HG02759 (cell line): Measurements from ENCODE around the gene HP.

ENCODE experiments used
- ATAC-seq: cut with Tn5 transposase; IDR thresholded peaks from one replicate; pipeline ENCODE4 v1.9.1; 2021; ENCODE audit warnings: mild to moderate bottlenecking, moderate library complexity; ENCODE audit not compliant: unreplicated experiment

Gene HP

GRCh38 chr16:72083778-72084404 lies 29.6 kb downstream of the HP start:
- ATAC-seq: no peak

GRCh38 chr16:72084445-72084844 lies 30.1 kb downstream of the HP start:
- ATAC-seq: no peak

DNA sequence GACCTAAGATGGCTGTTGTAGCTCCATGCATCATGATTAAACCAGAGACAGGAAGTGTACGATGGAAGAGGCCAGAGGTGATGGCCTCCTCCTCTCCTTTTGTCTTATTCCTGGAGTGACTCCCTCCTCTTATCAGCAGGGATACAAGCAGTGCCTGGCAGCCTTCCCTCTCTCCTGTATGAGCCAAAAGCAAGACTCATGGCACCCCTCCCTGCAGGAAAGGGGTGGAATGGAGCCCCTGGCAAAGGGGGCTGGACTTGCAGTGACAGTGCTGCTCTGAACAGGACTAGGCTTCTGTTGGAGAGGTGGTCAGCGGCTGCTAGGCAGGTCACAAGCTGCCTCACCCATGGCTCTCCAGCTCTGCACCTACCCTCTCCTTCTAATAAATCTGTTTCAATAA lies 30.7 kb downstream of the HP start:
- ATAC-seq: no peak

- ATAC-seq: no peak
These were observed 36.9 kb downstream of the HP start for GRCh38 chr16:72091217-72091616.

- no peak for ATAC-seq
These were observed 38.6 kb downstream of the HP start for GRCh38 chr16:72092832-72093447.

- peak; percentile 97 for ATAC-seq
These were observed 39.4 kb downstream of the HP start, which contains the start of the genes DHX38 and TXNL4B for GRCh38 chr16:72093448-72094265. Gene DHX38 (plus strand): TSS chr16:72093847. CDS start chr16:72096158, 2,311 bp downstream. Gene TXNL4B (minus strand): TSS chr16:72093620. CDS start chr16:72090749, 2,871 bp downstream.

- no peak for ATAC-seq
These were observed 39.9 kb downstream of the HP start for GRCh38 chr16:72094266-72094610.

- no peak for ATAC-seq
These were observed 44.6 kb downstream of the HP start for GRCh38 chr16:72098936-72099335.

DNA sequence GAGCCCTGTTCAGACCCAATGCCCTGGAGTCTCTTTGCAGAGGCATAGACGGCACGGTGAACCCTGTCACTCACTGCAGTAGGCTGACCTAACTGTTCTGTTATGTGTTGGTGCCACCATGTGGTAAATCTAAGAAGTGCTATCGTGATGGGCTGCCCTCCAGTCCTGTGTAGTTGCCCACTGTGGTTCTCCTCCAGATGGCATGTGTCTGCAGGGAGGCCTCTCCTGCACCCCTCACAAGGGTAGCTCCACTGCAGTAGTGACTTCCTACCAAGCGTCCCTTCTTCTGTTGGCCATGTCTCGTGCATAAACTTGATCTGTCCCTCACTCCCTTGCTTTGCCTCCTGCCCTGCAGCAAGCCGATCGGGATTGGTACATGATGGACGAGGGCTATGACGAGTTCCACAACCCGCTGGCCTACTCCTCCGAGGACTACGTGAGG lies 45.1 kb downstream of the HP start:
- ATAC-seq: peak; percentile 92

DNA sequence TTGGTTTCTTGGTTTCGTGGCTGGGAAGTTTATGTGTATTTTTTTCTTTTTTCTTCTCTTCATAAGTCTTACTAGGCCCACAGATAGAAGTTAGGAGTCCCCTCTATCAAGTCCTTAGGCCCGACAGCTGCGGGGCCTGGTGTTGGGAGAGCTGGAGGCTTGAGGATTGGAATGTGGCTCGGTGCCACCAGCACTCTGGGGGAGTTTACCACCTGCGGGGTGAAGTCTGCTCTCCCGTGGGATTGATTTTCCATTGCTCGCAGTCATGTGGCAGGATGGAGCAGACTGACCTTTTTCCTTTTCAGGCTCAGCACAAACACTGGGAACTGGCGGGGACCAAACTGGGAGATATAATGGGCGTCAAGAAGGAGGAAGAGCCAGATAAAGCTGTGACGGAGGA lies 46.9 kb downstream of the HP start:
- ATAC-seq: no peak

DNA sequence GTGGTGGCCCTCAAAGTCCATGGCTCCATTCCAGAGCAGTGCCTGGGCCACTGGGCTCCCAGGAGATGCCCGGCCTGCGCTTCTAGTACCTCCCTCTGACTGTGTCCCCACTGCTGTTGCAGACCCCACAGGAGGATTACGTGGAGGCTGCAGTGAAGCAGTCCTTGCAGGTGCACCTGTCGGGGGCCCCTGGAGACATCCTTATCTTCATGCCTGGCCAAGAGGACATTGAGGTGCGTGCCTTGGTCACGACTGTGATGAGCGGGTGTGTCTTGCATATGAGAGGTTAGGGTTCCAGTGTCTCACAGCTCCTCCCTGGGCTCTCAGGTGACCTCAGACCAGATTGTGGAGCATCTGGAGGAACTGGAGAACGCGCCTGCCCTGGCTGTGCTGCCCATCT lies 50.6 kb downstream of the HP start:
- ATAC-seq: no peak

DNA sequence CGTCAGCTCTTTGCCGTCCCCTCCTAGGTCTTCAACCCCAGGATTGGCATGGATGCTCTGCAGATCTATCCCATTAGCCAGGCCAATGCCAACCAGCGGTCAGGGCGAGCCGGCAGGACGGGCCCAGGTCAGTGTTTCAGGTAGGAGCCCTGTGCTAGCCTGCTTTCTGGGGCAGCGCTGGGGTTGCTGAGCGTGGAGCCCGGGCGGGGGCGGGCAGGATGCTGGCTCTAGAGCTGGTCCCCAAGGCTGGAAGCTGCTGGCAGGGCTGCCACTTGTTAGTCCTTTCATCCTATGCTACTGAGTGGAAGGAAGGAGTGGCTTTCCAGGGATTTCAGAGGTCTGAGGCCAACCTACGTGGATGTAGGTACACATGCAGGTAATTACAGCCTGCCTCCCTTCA lies 51.7 kb downstream of the HP start:
- ATAC-seq: no peak

- ATAC-seq: no peak
These were observed 53.1 kb downstream of the HP start for GRCh38 chr16:72107371-72107770.

DNA sequence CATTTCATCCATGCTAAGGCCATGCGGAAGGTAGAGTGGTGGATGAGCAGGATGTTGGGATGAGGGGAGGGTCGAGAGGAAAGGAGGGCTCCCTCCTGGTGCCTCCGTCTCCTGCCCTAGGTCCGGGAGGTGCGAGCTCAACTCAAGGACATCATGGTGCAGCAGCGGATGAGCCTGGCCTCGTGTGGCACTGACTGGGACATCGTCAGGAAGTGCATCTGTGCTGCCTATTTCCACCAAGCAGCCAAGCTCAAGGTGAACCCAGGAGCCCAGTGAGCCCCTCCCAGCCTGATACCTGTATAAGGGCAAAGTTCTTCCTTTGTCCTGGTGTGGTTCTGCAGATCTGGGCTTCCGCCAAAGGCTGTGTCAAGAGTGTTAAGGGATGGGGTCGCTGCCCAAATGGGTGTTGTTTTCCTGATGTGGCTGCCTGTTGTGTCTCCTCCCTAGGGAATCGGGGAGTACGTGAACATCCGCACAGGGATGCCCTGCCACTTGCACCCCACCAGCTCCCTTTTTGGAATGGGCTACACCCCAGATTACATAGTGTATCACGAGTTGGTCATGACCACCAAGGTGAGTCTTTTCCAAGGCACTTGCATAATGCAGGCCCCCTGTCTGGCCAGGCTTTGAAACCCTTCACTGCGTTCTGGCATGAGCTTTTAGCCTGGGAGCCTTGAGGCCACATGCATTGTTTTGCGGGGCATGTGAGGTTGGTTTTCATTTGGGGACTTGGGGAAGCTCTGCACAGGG lies 54.2 kb downstream of the HP start:
- no peak for ATAC-seq

DNA sequence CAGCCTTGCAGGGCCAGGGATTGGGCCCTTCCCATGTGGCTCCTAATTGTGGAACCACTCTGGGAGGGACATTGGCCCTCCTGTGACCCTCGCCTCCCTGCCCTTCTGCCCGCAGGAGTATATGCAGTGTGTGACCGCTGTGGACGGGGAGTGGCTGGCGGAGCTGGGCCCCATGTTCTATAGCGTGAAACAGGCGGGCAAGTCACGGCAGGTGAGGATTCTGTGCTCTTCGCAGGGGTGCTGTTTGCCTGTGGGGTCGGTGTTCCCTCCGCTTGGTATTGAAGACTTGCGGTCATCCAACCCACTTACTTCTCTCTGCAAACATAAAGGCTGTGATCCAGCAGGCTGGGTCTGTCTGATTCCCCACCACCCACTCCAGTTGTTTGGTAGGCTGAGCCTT lies 55.0 kb downstream of the HP start:
- no peak for ATAC-seq

GRCh38 chr16:72109966-72110530 lies 55.7 kb downstream of the HP start:
- no peak for ATAC-seq
